Neuron (in vitro differentiated cells): ENCODE measurements around the gene CD19.

ENCODE experiments used
- H2AFZ ChIP-seq: one replicate; pipeline ENCODE4 v1.6.1; 2013; ENCODE audit warnings: low read depth, mild to moderate bottlenecking, inconsistent platforms, low read length, moderate library complexity
- H3K27me3 ChIP-seq: one replicate; pipeline ENCODE4 v1.6.1; 2013; ENCODE audit warnings: low read length; ENCODE audit not compliant: insufficient read depth
- H3K36me3 ChIP-seq: one replicate; pipeline ENCODE4 v1.6.1; 2013; ENCODE audit warnings: low read length; ENCODE audit not compliant: insufficient read depth
- H3K4me1 ChIP-seq: one replicate; pipeline ENCODE4 v1.6.1; 2013; ENCODE audit warnings: low read length; ENCODE audit not compliant: insufficient read depth
- H3K4me3 ChIP-seq: 2 replicates; pipeline ENCODE4 v1.5.1; 2013; ENCODE audit warnings: mild to moderate bottlenecking, low read length, moderate library complexity
- H3K9me3 ChIP-seq: one replicate; pipeline ENCODE4 v1.6.1; 2013; ENCODE audit warnings: low read length

CD19 gene

DNA sequence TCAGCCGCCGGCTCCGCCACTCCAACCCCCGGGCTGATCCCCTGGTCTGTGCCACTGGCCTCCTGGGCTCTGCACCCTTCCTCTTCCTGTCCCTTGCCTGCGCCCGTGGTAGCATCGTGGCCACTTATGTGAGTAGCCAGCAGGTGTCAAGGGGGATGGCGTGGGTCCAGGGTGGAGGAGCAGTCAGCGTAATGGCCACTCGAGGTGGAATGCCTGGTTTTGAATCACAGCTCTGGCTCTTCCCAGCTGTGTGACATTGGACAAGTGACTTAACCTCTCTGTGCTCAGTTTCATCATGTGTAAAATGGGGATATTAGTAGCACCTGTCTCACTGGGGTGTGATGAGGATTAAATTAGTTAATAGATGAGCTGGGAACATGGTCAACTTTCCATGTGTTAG lies 50.6 kb downstream of the CD19 start:
- H3K4me1 ChIP-seq = no peaks in the 10 kb centered on the region
- no peak overlapping the region for H3K4me3 ChIP-seq
- peaks cover 43% of the 10 kb centered on the region for H3K36me3 ChIP-seq
- H3K9me3 ChIP-seq = no peaks in the 10 kb centered on the region
- H3K27me3 ChIP-seq = no peaks in the 10 kb centered on the region
- no peak overlapping the region for H2AFZ ChIP-seq

DNA sequence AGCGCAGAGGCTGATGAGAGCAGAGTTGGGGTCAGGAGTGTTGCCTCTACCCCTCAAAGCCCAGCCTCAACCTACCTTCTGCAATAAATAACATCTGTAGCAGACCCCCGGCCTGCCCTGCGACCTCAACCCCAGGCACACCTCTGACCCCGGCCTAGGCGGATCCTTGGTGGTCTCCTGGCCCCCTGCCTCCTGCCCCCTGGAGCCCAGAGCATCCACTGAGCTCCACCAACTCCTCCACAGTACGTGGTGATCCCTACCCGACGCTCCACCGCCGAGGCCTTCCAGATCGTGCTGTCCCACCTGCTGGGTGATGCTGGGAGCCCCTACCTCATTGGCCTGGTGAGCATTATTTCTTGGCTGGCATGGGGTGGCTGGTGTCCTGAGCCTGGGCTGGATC lies 51.2 kb downstream of the CD19 start:
- H3K9me3 ChIP-seq = no peaks in the 10 kb centered on the region
- no peaks in the 10 kb centered on the region for H3K27me3 ChIP-seq
- H3K4me3 ChIP-seq = no peak overlapping the region
- peaks cover 46% of the 10 kb centered on the region for H3K36me3 ChIP-seq
- H3K4me1 ChIP-seq = no peaks in the 10 kb centered on the region
- H2AFZ ChIP-seq = no peak overlapping the region

DNA sequence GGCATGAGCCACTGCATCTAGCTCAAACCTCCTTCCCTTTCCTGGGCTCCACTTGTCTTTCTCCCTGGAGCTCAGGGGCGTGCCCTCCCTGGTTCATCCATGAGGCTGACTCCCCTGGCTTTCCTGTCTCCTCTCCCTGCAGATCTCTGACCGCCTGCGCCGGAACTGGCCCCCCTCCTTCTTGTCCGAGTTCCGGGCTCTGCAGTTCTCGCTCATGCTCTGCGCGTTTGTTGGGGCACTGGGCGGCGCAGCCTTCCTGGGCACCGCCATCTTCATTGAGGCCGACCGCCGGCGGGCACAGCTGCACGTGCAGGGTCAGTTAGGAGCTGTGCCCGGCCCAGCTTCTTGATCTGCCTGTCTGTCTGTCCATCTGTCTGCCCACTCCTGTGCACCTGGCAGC lies 51.9 kb downstream of the CD19 start:
- Histone ChIP-seq H3K4me1 (no peaks in the 10 kb centered on the region), H3K27me3 (no peaks in the 10 kb centered on the region), H3K36me3 (peaks cover 44% of the 10 kb centered on the region), H3K9me3 (no peaks in the 10 kb centered on the region), H3K4me3 (no peak overlapping the region), H2AFZ (no peak overlapping the region)

DNA sequence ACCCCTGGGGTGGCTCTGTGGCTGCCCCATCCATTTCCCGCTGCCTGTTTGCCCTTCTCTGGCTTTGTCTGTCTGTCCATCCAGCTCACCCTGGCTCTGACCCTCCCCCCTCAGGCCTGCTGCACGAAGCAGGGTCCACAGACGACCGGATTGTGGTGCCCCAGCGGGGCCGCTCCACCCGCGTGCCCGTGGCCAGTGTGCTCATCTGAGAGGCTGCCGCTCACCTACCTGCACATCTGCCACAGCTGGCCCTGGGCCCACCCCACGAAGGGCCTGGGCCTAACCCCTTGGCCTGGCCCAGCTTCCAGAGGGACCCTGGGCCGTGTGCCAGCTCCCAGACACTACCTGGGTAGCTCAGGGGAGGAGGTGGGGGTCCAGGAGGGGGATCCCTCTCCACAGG lies 52.3 kb downstream of the CD19 start:
- H2AFZ ChIP-seq = no peak overlapping the region
- no peak overlapping the region for H3K4me3 ChIP-seq
- no peaks in the 10 kb centered on the region for H3K27me3 ChIP-seq
- no peaks in the 10 kb centered on the region for H3K9me3 ChIP-seq
- peaks cover 41% of the 10 kb centered on the region for H3K36me3 ChIP-seq
- H3K4me1 ChIP-seq = no peaks in the 10 kb centered on the region

DNA sequence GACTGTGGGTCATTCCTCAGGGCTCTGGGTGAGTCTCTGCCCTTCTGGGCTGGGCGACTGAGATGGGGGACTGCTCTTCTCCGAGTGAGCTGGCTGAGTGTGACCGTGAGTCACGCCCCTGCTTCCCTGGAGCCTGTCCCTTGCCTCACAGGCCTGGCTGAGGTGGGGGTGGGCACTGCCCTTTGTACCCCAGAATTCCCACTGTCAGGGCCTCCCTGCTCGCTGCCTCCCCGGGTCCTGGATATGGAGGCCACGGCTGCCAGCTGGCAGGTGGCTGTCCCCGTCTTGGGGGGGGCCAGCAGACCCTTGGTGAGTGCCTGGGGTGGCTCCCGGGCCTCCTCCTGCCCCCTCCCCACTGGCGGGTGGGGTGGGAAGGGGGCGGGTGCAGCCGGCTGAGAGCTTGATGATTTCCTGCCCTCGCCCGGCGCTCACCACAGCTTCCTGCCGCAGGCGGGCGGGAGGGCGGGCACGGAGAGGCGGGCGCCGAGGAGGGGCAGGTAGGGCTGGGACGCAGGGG lies 52.9 kb downstream of the CD19 start, which contains the start of gene LAT:
TSS of gene LAT (plus strand) at position 434 of the 517 bp plus-strand sequence. CDS start 366 bp downstream, outside the sequence.
- H3K9me3 ChIP-seq = no peaks in the 10 kb centered on the region
- H3K4me1 ChIP-seq = no peaks in the 10 kb centered on the region
- peaks cover 38% of the 10 kb centered on the region for H3K36me3 ChIP-seq
- H3K27me3 ChIP-seq = no peaks in the 10 kb centered on the region
- H3K4me3 ChIP-seq = no peak within 1 kb of the TSS
- H2AFZ ChIP-seq = no peak within 1 kb of the TSS

DNA sequence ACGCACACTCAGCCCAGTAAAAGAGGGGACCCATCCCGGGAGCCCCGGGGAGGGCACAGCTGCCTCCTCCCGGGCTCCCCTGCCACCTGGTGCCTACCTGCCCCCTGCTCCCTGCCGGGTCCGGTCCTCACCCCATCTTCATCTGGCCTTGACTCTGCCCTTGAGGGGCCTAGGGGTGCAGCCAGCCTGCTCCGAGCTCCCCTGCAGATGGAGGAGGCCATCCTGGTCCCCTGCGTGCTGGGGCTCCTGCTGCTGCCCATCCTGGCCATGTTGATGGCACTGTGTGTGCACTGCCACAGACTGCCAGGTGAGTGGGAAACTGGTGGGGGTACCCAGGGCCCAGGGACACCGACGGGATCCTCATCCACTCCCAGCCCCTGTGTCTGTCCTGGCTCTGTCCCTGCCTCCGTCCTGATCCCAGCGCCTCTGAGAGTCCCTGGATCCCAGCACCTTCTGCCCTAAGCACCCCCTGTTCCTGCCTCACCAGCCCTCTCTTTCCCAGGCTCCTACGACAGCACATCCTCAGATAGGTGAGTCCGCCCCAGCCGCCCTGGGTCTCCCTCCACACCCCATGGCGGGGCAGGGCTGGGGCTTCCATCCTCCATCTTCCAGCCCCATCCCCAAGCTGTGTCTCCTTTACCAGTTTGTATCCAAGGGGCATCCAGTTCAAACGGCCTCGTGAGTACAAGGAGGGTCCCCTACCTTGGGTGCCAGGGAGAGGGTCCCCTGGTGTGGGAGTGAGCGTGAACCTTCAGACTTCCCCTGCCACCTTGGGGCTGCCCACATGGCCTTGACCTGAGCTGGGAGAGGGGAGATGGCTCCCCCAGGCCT lies 53.7 kb downstream of the CD19 start:
- Histone ChIP-seq H2AFZ (no peak overlapping the region), H3K36me3 (peaks cover 38% of the 10 kb centered on the region), H3K9me3 (no peaks in the 10 kb centered on the region), H3K4me1 (no peaks in the 10 kb centered on the region), H3K4me3 (no peak overlapping the region), H3K27me3 (no peaks in the 10 kb centered on the region)

DNA sequence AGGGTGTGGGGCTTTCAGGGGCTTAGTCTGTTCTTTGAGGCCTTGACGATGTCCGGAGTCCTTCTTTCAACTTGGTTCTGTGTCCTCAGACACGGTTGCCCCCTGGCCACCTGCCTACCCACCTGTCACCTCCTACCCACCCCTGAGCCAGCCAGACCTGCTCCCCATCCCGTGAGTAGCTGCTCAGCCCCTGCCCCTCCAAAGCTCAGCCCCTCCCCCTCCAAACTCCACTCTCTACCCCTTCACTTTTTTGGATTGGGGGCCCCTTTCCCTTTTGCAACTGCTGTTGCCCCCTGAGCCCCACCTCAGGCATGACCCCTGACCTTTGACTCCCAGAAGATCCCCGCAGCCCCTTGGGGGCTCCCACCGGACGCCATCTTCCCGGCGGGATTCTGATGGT lies 54.3 kb downstream of the CD19 start:
- Histone ChIP-seq H3K36me3 (peaks cover 34% of the 10 kb centered on the region), H3K27me3 (no peaks in the 10 kb centered on the region), H3K4me3 (no peak overlapping the region)

DNA sequence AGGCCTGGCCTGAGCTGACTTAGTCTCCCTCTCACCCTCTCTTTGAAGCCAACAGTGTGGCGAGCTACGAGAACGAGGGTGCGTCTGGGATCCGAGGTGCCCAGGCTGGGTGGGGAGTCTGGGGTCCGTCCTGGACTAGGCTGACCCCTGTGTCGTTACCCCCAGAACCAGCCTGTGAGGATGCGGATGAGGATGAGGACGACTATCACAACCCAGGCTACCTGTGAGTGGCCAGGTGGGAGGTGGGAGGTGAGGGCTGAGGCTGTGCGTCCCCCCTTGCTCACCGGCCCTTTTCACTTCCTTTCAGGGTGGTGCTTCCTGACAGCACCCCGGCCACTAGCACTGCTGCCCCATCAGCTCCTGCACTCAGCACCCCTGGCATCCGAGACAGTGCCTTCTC lies 54.7 kb downstream of the CD19 start:
- peaks cover 32% of the 10 kb centered on the region for H3K36me3 ChIP-seq

More for the DNA sequence above, 54.3 kb downstream of the CD19 start:
- Histone ChIP-seq H3K4me1 (no peaks in the 10 kb centered on the region), H3K9me3 (no peaks in the 10 kb centered on the region), H2AFZ (no peak overlapping the region)

DNA sequence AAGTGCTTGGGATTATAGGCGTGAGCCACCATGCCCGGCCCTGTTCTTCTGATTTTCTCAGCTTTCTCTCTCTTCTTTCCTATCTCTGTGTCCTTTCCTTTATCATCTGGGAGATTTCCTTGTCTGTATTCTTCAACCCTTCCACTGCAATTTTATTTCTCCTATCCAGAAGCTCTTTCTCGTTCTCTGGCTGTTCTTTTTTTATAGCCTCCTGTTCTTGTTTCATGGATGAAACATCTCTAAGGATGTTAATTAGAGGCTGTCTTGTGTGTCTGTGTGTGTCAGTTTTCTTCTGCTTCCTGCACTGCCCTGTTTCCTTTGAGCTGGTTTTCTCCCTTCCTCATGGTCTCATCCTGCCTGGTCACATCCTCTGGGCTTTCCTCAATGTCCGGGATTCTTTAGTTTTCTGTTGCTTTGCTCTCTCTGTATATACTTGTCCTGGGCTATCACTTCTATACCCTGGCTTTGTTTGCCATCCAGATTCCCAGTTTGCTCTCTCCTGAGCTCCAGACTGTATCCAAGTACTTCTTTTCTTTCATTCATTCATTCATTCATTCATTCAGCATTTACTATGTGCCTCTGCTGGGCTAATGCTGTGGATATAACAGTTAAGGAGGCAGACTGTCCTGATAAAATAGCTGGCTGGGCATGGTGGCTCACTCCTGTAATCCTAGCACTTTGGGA lies 55.5 kb downstream of the CD19 start:
- H3K27me3 ChIP-seq = no peaks in the 10 kb centered on the region
- no peak overlapping the region for H2AFZ ChIP-seq
- H3K9me3 ChIP-seq = no peaks in the 10 kb centered on the region
- no peaks in the 10 kb centered on the region for H3K4me1 ChIP-seq
- H3K36me3 ChIP-seq = peaks cover 29% of the 10 kb centered on the region
- no peak overlapping the region for H3K4me3 ChIP-seq

More for the DNA sequence above, 54.7 kb downstream of the CD19 start:
- no peaks in the 10 kb centered on the region for H3K9me3 ChIP-seq
- no peaks in the 10 kb centered on the region for H3K4me1 ChIP-seq
- no peak overlapping the region for H2AFZ ChIP-seq
- no peak overlapping the region for H3K4me3 ChIP-seq
- H3K27me3 ChIP-seq = no peaks in the 10 kb centered on the region
